GM23338 (cell line): ENCODE results near the gene WDR93. TPM values are rescaled to one million over a fixed set of nuclear protein-coding genes. Genes with fewer than 3 reads are reported as not detected.

Experiments
- ATAC-seq: fragments of 200-7000 bp; cut with Tn5 transposase; 3 replicates; pipeline ENCODE4 v1.9.1; 2020
- DNase-seq: peaks from one replicate; pipeline ENCODE4 v3.0.0-alpha.2; 2015; ENCODE audit warnings: low spot score
- H2AFZ ChIP-seq: fragments of 200-600 bp; sonication (generic); 2 replicates; pipeline ENCODE4 v1.8.0; 2016; ENCODE audit warnings: antibody characterized with exemption, mild to moderate bottlenecking, moderate library complexity
- H3F3A ChIP-seq: fragments of 200-600 bp; sonication (generic); replicated peaks from 2 replicates; pipeline ENCODE4 v1.8.0; 2017; ENCODE audit warnings: antibody characterized with exemption, mixed run types, low read depth
- H3K27ac ChIP-seq: fragments of 200-600 bp; sonication (generic); 2 replicates; pipeline ENCODE4 v1.6.1; 2016; ENCODE audit warnings: low read depth
- H3K27me3 ChIP-seq: fragments of 200-600 bp; sonication (generic); 2 replicates; pipeline ENCODE4 v1.8.0; 2016; ENCODE audit warnings: mild to moderate bottlenecking, mixed run types, moderate library complexity; ENCODE audit not compliant: insufficient read depth
- H3K36me3 ChIP-seq: fragments of 200-600 bp; sonication (generic); 2 replicates; pipeline ENCODE4 v1.8.0; 2016; ENCODE audit warnings: mild to moderate bottlenecking; ENCODE audit not compliant: insufficient read depth
- H3K4me1 ChIP-seq: fragments of 200-600 bp; sonication (generic); 2 replicates; pipeline ENCODE4 v1.8.0; 2016; ENCODE audit warnings: mild to moderate bottlenecking, moderate library complexity; ENCODE audit not compliant: insufficient read depth
- H3K4me2 ChIP-seq: fragments of 200-600 bp; sonication (generic); 2 replicates; pipeline ENCODE4 v1.7.1; 2017; ENCODE audit warnings: mixed run types
- H3K4me3 ChIP-seq: fragments of 200-600 bp; sonication (generic); 2 replicates; pipeline ENCODE4 v1.6.1; 2016; ENCODE audit warnings: mixed run types
- H3K79me2 ChIP-seq: fragments of 200-600 bp; sonication (generic); replicated peaks from 2 replicates; pipeline ENCODE4 v1.8.0; 2017; ENCODE audit warnings: mild to moderate bottlenecking; ENCODE audit not compliant: insufficient read depth
- H3K9me2 ChIP-seq: fragments of 200-600 bp; sonication (generic); 2 replicates; pipeline ENCODE4 v1.8.0; 2017; ENCODE audit not compliant: insufficient read depth
- H4K20me1 ChIP-seq: fragments of 200-600 bp; sonication (generic); replicated peaks from 2 replicates; pipeline ENCODE4 v1.8.0; 2017; ENCODE audit warnings: mild to moderate bottlenecking; ENCODE audit not compliant: insufficient read depth
- H3K27ac Mint-ChIP-seq: 2 replicates; pipeline ENCODE4 v1.8.0; 2020; ENCODE audit warnings: inconsistent platforms, mild to moderate bottlenecking, moderate library complexity, mixed read lengths
- H3K27me3 Mint-ChIP-seq: 3 replicates; pipeline ENCODE4 v1.8.0; 2022; ENCODE audit warnings: low read depth, mild to moderate bottlenecking, moderate library complexity, mixed read lengths, inconsistent platforms; ENCODE audit not compliant: insufficient read depth, poor library complexity
- H3K36me3 Mint-ChIP-seq: 3 replicates; pipeline ENCODE4 v1.8.0; 2021; ENCODE audit warnings: low read depth, mild to moderate bottlenecking, inconsistent platforms, moderate library complexity, mixed read lengths
- H3K4me1 Mint-ChIP-seq: 3 replicates; pipeline ENCODE4 v1.8.0; 2020; ENCODE audit warnings: mild to moderate bottlenecking, inconsistent platforms, mixed read lengths
- H3K4me3 Mint-ChIP-seq: 3 replicates; pipeline ENCODE4 v1.8.0; 2021; ENCODE audit warnings: moderate library complexity, mild to moderate bottlenecking, inconsistent platforms, mixed read lengths
- H3K9me3 Mint-ChIP-seq: 3 replicates; pipeline ENCODE4 v1.8.0; 2020; ENCODE audit warnings: moderate library complexity, mild to moderate bottlenecking, inconsistent platforms, mixed read lengths
- CREB1 ChIP-seq: fragments of 250-450 bp; sonication (Bioruptor Pico); IDR thresholded peaks from 2 replicates; pipeline ENCODE4 v1.5.0; 2020; ENCODE audit warnings: low read depth, mild to moderate bottlenecking, moderate library complexity
- CTCF ChIP-seq, 2 experiments: fragments of 200-600 bp in 1 of 2; sonication (generic) in 1 of 2; conservative IDR thresholded peaks; 2 replicates each; pipeline versions ENCODE4 v1.5.1 to v1.6.1; 2016 to 2017; ENCODE audit warnings: antibody characterized with exemption in 2 of 2, low read depth in 2 of 2, mild to moderate bottlenecking in 2 of 2, moderate library complexity in 1 of 2
- ETS1 ChIP-seq: IDR thresholded peaks from 2 replicates; pipeline ENCODE4 v1.6.1; 2016; ENCODE audit warnings: antibody characterized with exemption
- EZH2phosphoT487 ChIP-seq: fragments of 200-600 bp; sonication (generic); IDR thresholded peaks from one replicate; pipeline ENCODE4 v1.8.1; 2018; ENCODE audit warnings: antibody characterized with exemption; ENCODE audit not compliant: unreplicated experiment
- NANOG ChIP-seq: IDR thresholded peaks from 2 replicates; pipeline ENCODE4 v1.6.1; 2016; ENCODE audit warnings: antibody characterized with exemption, borderline replicate concordance
- POLR2AphosphoS5 ChIP-seq: IDR thresholded peaks from 2 replicates; pipeline ENCODE4 v1.6.1; 2016; ENCODE audit warnings: antibody characterized with exemption, low read depth
- REST ChIP-seq: IDR thresholded peaks from one replicate; pipeline ENCODE4 v1.6.1; 2018; ENCODE audit warnings: antibody characterized with exemption; ENCODE audit not compliant: unreplicated experiment
- ZNF114 ChIP-seq: fragments of 250-450 bp; sonication (Bioruptor Pico); IDR thresholded peaks from 2 replicates; pipeline ENCODE4 v1.5.0; 2020; ENCODE audit warnings: mild to moderate bottlenecking, moderate library complexity
- polyA plus RNA-seq: library from polyadenylated mRNA; unstranded; fragments of >200 nt; fragmentation: Nextera tagmentation; extraction: Ambion mirVana; gene quantifications from 2 replicates; pipeline ENCODE4 v1.2.1, GENCODE V29; 2016
- total RNA-seq: library from RNA; depleted of rRNA; stranded (reverse); fragments of >200 nt; shearing (Covaris generic); gene quantifications from 2 replicates; pipeline ENCODE4 v1.2.3, GENCODE V29; 2014

WDR93 gene
- total and polyA plus RNA-seq, 2 experiments from 2014 or later: 0.14 TPM; not detected in 1

GRCh38 chr15:89776274-89777072 is 85.9 kb downstream of the WDR93 start, which contains the start of gene MESP2:
TSS of gene MESP2 (plus strand) at chr15:89776332. CDS start at chr15:89776358, 26 bp downstream.
- H3F3A ChIP-seq: no peaks in the 10 kb centered on the region
- no peak within 1 kb of the TSS for H3K27ac ChIP-seq
- DNase-seq: peak; percentile 94
- Mint-ChIP-seq H3K36me3 (no peaks in the 10 kb centered on the region), H3K4me3 (peak within 1 kb of the TSS; percentile 54), H3K27ac (no peak within 1 kb of the TSS), H3K4me1 (no peaks in the 10 kb centered on the region), H3K27me3 (peaks cover 24% of the 10 kb centered on the region), H3K9me3 (no peaks in the 10 kb centered on the region)
- H3K4me1 ChIP-seq: peaks cover 3% of the 10 kb centered on the region; the same call in 1 of the 2 replicates
- no peak for TF ChIP-seq ETS1
- no peak for TF ChIP-seq ZNF114 (CRISPR knock-in tag)
- TF ChIP-seq POLR2AphosphoS5: peak; percentile 54
- TF ChIP-seq CTCF (conservative IDR thresholded peaks at IDR 0.05; ENCODE audit: low read depth in 2 of 2): peak; percentile 32 to 57
- no peak for TF ChIP-seq CREB1 (CRISPR knock-in tag)
- peak; percentile 23 for TF ChIP-seq REST
- no peak for TF ChIP-seq NANOG
- TF ChIP-seq EZH2phosphoT487: no peak
- H4K20me1 ChIP-seq: no peaks in the 10 kb centered on the region
- peak; percentile 96 for ATAC-seq
- H2AFZ ChIP-seq: peak within 1 kb of the TSS; percentile 97
- H3K79me2 ChIP-seq: no peaks in the 10 kb centered on the region
- peak within 1 kb of the TSS; percentile 81 for H3K4me2 ChIP-seq
- H3K9me2 ChIP-seq: no peaks in the 10 kb centered on the region
- no peaks in the 10 kb centered on the region for H3K36me3 ChIP-seq
- H3K4me3 ChIP-seq: peak within 1 kb of the TSS; percentile 55
- peaks cover 40% of the 10 kb centered on the region for H3K27me3 ChIP-seq
